K562 (cell line): ENCODE results near the gene PLAAT5. TPM values are rescaled to one million over a fixed set of nuclear protein-coding genes. Genes with fewer than 3 reads are reported as not detected.
A peak's percentile ranks its signal among the peaks of the same experiment; 100 is the strongest.

Experiments
- BCL6 ChIP-seq: fragments of 250-450 bp; sonication (Bioruptor Pico); IDR thresholded peaks from 2 replicates; pipeline ENCODE4 v1.4.0; 2020
- BMI1 ChIP-seq: fragments of 150-350 bp; IDR thresholded peaks from 2 replicates; pipeline ENCODE4 v1.6.1; 2014; ENCODE audit warnings: low read length
- CAMTA2 ChIP-seq: fragments of 250-450 bp; sonication (Bioruptor Pico); conservative IDR thresholded peaks from 2 replicates; pipeline ENCODE4 v1.5.1; 2022
- E2F8 ChIP-seq: fragments of 450-650 bp; IDR thresholded peaks from 2 replicates; pipeline ENCODE4 v1.7.1; 2018; ENCODE audit warnings: mild to moderate bottlenecking, low read depth; ENCODE audit not compliant: partially characterized antibody
- HDAC8 ChIP-seq: fragments of 450-650 bp; IDR thresholded peaks from 2 replicates; pipeline ENCODE4 v1.6.1; 2016; ENCODE audit warnings: mild to moderate bottlenecking, missing genetic modification characterization, moderate library complexity, missing compliant biosample characterization
- HEY1 ChIP-seq: fragments of 250-450 bp; sonication (Bioruptor Pico); IDR thresholded peaks from 2 replicates; pipeline ENCODE4 v1.5.0; 2020; ENCODE audit warnings: mild to moderate bottlenecking, moderate library complexity, borderline replicate concordance
- IRF1 ChIP-seq: sonication (generic); formaldehyde crosslinking; IDR thresholded peaks from 2 replicates; pipeline ENCODE4 v1.8.0; 2022; ENCODE audit warnings: missing genetic modification reagents, mild to moderate bottlenecking, borderline replicate concordance
- NCOA6 ChIP-seq: fragments of 450-650 bp; IDR thresholded peaks from 2 replicates; pipeline ENCODE4 v1.6.1; 2017; ENCODE audit warnings: mild to moderate bottlenecking
- NRF1 ChIP-seq, 2 experiments: fragments of 450-650 bp; IDR thresholded peaks in 1 of 2; conservative IDR thresholded peaks in 1 of 2; 2 replicates each; pipeline ENCODE4 v1.6.1; 2014; ENCODE audit warnings: mild to moderate bottlenecking in 2 of 2
- PCBP2 ChIP-seq: fragments of 200-400 bp; formaldehyde crosslinking; IDR thresholded peaks from 2 replicates; pipeline ENCODE4 v1.6.1; 2018; ENCODE audit warnings: low read length, low read depth, mild to moderate bottlenecking, moderate library complexity; ENCODE audit not compliant: poor library complexity, severe bottlenecking
- PHTF2 ChIP-seq: fragments of 250-450 bp; sonication (Bioruptor Pico); IDR thresholded peaks from 2 replicates; pipeline ENCODE4 v1.5.0; 2021; ENCODE audit warnings: mild to moderate bottlenecking
- RAD51 ChIP-seq: fragments of 450-650 bp; IDR thresholded peaks from 2 replicates; pipeline ENCODE4 v1.7.1; 2016; ENCODE audit warnings: low read depth, mild to moderate bottlenecking, borderline replicate concordance
- SETDB1 ChIP-seq: IDR thresholded peaks from one replicate; pipeline ENCODE4 v1.6.1; 2012; ENCODE audit warnings: low read length, control low read depth, inconsistent platforms
- ZNF133 ChIP-seq: fragments of 250-450 bp; sonication (Bioruptor Pico); IDR thresholded peaks from 2 replicates; pipeline ENCODE4 v1.4.0; 2020; ENCODE audit warnings: mild to moderate bottlenecking
- ZNF347 ChIP-seq: fragments of 450-650 bp; formaldehyde crosslinking; IDR thresholded peaks from 2 replicates; pipeline ENCODE4 v1.4.0; 2020; ENCODE audit warnings: low read depth, mild to moderate bottlenecking, moderate library complexity
- ZNF699 ChIP-seq: fragments of 250-450 bp; sonication (Bioruptor Pico); IDR thresholded peaks from 2 replicates; pipeline ENCODE4 v1.8.0; 2021; ENCODE audit warnings: mild to moderate bottlenecking, moderate library complexity; ENCODE audit not compliant: insufficient replicate concordance
- polyA plus RNA-seq, 8 experiments: library from polyadenylated mRNA; depleted of rRNA in 4 of 8; stranded (reverse) in 5 of 8; unstranded in 3 of 8; fragments of >200 nt; fragmentation: Nextera tagmentation in 2 of 8; fragmentation: Illumina TruSeq in 1 of 8; extraction: Ambion mirVana in 2 of 8; extraction: Trizol in 1 of 8; gene quantifications; 2 replicates each; pipeline versions ENCODE4 v1.2.1 to v1.2.3, GENCODE V29; 2011 to 2014; ENCODE audit warnings: inconsistent platforms in 1 of 8, missing spikeins in 1 of 8
- total RNA-seq, 7 experiments: library from RNA; depleted of rRNA in 6 of 7; stranded (reverse); fragments of >200 nt in 6 of 7; fragmentation: Illumina TruSeq in 2 of 7; extraction: Trizol in 2 of 7; gene quantifications; 2 replicates each; pipeline versions ENCODE4 v1.2.1 to v1.2.3, GENCODE V29; 2011 to 2021; ENCODE audit warnings: low replicate concordance in 1 of 7
- TF ChIP-seq, protein P1 (sequence below): fragments of 250-450 bp; sonication (Bioruptor Pico); IDR thresholded peaks from 2 replicates; pipeline ENCODE4 v1.5.1; 2021; ENCODE audit warnings: mild to moderate bottlenecking
- TF ChIP-seq, protein P2 (sequence below): sonication (generic); formaldehyde crosslinking; IDR thresholded peaks from 2 replicates; pipeline ENCODE4 v1.8.0; 2022; ENCODE audit warnings: missing genetic modification reagents, mild to moderate bottlenecking, moderate library complexity, borderline replicate concordance
- TF ChIP-seq, protein P3 (sequence below): IDR thresholded peaks from 3 replicates; pipeline ENCODE4 v1.6.1; 2011; ENCODE audit warnings: borderline replicate concordance, mild to moderate bottlenecking; ENCODE audit not compliant: insufficient read length, insufficient read depth
- TF ChIP-seq, protein P4 (sequence below): fragments of 450-650 bp; IDR thresholded peaks from 2 replicates; pipeline ENCODE4 v1.6.1; 2016

The PLAAT5 gene
- total and polyA plus RNA-seq, 9 of the 15 experiments (the other 6 are each of a cell fraction or from before 2014, with no cell fraction given), result not detected

DNA sequence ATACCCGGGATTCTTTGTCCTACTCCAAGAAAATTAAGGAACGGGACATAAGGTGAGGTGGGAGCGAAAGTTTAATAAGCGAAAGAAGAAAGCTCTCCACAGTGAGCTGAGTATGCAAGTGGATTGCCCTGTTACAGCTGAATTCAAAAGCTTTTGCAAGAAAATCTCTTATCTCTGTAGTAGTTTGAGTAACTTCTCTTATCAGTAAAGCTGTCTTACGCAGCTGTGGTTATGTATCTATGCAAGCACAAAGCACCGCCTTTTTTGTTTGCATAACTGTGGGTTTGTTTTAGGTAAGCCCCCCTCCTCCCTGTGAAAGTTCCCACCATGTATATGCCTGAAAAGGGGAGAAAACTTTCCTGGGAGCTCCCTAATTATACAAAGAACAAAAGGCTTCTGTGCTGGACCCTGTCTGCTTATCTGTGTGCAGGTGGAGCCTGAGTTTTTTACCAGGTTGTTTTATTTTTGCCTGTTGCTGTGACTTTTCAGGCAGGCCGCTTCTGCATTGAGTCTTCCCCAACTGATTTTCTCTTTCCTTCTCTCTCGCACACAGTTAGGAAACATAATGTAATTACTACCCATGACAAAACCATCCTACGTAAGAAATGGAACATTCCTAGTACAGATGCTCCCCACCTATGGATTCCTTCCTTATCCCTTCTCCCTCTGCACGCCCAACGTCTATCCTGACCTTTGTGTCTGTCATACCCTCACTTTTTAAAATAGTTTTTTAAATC, 837 bp upstream of the PLAAT5 start (continued):
- TF ChIP-seq NRF1 (conservative IDR thresholded peaks at IDR 0.05 in 1 of 2, IDR thresholded peaks at IDR 0.05 in 1 of 2), result peak; percentile 61 to 71; a peak in 3 of 4 replicates
- TF ChIP-seq PHTF2 (CRISPR knock-in tag), result no peak
- TF ChIP-seq PCBP2, result no peak
- no peak for TF ChIP-seq SETDB1
- TF ChIP-seq CAMTA2, result no peak
- TF ChIP-seq NCOA6, result no peak
- TF ChIP-seq, protein P1, sequence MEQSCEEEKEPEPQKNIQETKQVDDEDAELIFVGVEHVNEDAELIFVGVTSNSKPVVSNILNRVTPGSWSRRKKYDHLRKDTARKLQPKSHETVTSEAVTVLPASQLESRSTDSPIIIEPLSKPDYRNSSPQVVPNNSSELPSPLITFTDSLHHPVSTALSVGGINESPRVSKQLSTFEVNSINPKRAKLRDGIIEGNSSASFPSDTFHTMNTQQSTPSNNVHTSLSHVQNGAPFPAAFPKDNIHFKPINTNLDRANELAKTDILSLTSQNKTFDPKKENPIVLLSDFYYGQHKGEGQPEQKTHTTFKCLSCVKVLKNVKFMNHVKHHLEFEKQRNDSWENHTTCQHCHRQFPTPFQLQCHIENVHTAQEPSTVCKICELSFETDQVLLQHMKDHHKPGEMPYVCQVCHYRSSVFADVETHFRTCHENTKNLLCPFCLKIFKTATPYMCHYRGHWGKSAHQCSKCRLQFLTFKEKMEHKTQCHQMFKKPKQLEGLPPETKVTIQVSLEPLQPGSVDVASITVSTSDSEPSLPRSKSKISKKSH, result no peak
- TF ChIP-seq, protein P2, sequence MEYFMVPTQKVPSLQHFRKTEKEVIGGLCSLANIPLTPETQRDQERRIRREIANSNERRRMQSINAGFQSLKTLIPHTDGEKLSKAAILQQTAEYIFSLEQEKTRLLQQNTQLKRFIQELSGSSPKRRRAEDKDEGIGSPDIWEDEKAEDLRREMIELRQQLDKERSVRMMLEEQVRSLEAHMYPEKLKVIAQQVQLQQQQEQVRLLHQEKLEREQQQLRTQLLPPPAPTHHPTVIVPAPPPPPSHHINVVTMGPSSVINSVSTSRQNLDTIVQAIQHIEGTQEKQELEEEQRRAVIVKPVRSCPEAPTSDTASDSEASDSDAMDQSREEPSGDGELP (CRISPR knock-in tag), result no peak
- TF ChIP-seq, protein P3, sequence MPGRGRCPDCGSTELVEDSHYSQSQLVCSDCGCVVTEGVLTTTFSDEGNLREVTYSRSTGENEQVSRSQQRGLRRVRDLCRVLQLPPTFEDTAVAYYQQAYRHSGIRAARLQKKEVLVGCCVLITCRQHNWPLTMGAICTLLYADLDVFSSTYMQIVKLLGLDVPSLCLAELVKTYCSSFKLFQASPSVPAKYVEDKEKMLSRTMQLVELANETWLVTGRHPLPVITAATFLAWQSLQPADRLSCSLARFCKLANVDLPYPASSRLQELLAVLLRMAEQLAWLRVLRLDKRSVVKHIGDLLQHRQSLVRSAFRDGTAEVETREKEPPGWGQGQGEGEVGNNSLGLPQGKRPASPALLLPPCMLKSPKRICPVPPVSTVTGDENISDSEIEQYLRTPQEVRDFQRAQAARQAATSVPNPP, result no peak
- no peak for TF ChIP-seq BMI1
- TF ChIP-seq ZNF347, result no peak
- no peak for TF ChIP-seq RAD51
- TF ChIP-seq, protein P4, sequence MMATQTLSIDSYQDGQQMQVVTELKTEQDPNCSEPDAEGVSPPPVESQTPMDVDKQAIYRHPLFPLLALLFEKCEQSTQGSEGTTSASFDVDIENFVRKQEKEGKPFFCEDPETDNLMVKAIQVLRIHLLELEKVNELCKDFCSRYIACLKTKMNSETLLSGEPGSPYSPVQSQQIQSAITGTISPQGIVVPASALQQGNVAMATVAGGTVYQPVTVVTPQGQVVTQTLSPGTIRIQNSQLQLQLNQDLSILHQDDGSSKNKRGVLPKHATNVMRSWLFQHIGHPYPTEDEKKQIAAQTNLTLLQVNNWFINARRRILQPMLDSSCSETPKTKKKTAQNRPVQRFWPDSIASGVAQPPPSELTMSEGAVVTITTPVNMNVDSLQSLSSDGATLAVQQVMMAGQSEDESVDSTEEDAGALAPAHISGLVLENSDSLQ, result no peak
- TF ChIP-seq E2F8, result no peak
- TF ChIP-seq BCL6 (CRISPR knock-in tag), result 0 out of 2 replicates have a peak, but pooled peaks have one; percentile 33
- TF ChIP-seq ZNF699 (CRISPR knock-in tag), result no peak
- no peak for TF ChIP-seq ZNF133 (CRISPR knock-in tag)
- TF ChIP-seq IRF1 (CRISPR knock-in tag), result no peak
- no peak for TF ChIP-seq HEY1 (CRISPR knock-in tag)
- TF ChIP-seq HDAC8 (tag), result no peak
